Activated CD4-positive, alpha-beta T cell treated with anti-CD3 and anti-CD28 coated beads for 24 hours (primary cell): ENCODE data around the gene PYY.

Experiments used
- DNase-seq, 2 donors: peaks; one replicate each; pipeline ENCODE4 v3.0.0-alpha.2; 2020; ENCODE audit warnings: low read depth in 2 of 2

The PYY gene

DNA sequence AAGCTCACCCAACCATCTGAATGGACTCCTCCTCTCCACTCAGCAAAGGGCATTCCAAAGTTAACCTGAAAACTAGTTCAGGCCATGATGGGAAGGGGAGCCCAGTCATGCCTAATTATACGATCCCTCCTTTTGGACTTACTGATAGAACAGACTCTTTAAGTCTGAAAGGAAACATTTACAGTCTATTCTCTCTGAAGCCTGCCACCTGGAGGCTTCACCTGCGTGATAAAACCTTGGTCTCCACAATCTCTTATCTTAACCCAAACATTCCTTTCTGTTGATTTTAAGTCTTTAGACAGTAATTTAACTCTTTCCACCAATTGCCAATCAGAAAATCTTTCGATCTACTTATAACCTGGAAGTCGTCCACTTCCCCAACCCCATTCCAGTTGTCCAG is 37.4 kb downstream of the PYY start:
- no peak for DNase-seq

- no peak for DNase-seq
Measured at GRCh38 chr17:43915559-43915958, 38.2 kb downstream of the PYY start.

GRCh38 chr17:43914451-43914850 is 39.3 kb downstream of the PYY start:
- no peak for DNase-seq

DNA sequence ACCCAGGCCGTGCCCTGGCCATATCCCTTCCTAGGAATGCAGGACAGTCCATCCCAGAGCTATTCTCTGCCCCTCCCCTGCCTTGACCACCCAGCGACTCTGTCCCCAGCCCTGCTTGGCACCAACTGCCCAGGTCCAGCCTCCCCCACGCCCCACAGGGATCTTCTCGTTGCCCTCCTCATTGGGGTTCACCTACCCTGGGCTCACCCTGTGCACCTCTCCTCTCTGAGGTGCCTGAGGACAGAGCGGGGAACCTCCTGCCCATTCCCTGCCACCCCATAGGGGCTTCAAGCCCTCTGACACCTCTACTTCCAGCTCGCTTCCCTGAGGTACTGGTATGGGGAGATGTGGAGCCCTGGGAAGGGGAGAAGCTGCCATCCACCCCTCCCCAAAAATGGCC is 40.2 kb downstream of the PYY start:
- no peak for DNase-seq

GRCh38 chr17:43912635-43913304 is 41.0 kb downstream of the PYY start:
- DNase-seq = no peak

DNA sequence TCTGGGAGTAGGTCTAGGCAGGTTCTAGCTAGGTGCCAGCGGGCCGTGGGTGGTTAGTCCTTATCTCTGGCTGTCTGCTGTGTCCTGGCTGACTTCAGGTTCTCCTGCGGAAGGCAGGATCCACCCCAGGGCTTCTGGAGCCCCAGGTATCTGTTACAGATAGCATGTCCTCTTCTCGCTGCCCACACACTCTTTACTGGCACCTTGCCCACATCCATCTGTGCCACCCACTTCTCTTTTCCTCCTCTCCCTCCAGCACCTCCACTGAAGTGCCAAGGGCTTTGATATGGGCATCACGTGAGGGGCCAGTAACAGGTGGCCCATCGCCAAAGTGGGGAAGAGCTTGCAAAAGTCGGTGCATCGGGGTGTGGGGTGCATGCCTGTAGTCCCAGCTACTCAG is 41.8 kb downstream of the PYY start:
- no peak for DNase-seq

DNA sequence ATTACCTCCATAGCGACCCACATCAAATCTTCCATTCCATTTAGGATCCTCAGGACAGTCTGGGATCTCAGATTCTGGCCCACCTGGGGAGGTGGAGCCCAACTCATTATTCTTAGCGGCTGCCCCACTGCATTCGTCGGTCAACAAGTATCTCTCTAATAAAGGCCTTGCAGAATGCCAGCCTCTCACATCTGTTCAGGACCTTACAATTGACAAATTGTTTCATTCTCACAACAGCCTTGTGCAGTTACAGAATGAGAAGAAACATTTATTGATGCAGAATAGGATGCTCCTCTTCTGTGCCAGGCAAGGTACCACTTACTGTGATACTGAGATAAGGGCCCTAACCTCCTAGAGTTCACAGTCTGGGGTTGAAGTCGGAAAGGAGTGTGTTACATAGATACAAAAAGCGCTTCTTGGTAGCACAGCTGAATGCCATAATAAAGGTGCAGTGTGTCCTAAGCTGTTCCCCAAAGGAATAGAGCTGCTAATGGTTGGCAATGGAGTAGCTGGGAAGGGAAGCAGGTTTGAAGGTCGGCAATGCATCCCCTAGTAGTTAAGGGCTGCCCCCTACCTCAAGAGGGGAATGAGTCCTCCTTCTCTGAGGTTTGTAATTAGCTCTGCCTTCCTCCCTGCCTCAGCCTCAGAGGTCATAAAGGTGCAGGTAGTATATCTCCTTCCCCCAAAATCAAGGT is 44.1 kb downstream of the PYY start:
- DNase-seq = no peak

DNA sequence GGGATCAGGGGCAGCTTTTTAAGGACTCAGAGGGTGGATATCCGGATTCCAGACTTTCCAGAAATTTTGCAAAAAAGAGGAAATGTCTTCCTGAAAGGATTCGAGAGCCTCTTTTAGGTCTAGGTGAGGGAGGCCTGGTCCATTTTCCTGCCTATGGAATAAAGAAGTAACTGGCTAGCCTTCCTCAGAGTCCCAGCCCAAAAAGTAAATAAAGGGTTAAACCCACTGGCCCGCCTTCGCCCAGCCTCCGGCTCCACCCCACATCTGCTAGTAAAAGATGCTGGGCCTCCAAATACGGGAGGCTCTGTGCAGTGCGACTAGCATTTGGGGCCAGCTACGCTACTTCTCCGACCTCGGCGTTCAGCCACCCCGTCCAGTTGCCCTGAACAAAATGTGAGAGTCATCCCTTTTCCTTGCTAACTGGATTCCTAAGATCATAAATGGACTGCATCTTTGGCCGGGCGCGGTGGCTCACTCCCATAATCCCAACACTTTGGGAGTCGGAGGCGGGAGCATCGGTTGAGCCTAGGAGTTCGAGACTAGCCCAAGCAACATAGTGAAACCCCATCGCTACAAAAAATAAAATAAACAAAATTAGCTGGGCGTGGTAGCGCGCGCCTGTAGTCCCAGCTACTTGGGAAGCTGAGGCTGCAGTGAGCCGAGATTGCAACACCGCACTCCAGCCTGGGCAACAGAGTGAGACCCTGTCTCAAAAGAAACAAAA is 45.6 kb downstream of the PYY start:
- peak in 1 of 2 donors; percentile 31 for DNase-seq

DNA sequence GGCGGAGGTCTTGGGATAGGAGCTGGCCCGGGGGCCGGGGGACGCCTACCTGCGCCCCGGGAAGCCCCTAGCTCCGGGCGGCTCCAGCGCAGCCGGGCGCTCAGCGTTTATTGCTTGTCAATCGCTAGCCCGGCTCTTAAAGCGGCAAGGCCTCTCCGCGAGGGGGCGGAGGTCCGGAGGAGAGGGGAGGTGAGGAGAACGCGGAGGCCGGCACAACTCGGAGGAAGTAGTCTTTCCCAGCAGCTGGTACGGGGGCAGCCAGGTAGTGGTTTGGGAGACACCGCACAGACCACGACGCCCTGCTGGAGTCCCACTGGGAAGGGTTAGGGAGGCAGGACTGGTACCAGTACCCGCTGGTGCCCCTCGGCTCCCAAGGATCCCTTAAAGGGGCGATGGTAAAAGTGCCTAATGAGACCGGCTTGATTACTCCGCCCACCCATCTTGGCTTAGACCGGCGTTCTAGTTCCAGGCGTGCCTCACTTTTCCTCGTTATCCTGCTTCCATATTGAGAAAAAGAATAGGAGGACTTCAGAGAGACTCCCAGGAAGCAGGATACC is 46.2 kb downstream of the PYY start, which contains the start of gene MPP2:
TSS of gene MPP2 (minus strand) at position 112 of the 557 bp plus-strand sequence. CDS start 3,076 bp downstream, outside the sequence.
- peak; percentile 33 to 34 for DNase-seq

DNA sequence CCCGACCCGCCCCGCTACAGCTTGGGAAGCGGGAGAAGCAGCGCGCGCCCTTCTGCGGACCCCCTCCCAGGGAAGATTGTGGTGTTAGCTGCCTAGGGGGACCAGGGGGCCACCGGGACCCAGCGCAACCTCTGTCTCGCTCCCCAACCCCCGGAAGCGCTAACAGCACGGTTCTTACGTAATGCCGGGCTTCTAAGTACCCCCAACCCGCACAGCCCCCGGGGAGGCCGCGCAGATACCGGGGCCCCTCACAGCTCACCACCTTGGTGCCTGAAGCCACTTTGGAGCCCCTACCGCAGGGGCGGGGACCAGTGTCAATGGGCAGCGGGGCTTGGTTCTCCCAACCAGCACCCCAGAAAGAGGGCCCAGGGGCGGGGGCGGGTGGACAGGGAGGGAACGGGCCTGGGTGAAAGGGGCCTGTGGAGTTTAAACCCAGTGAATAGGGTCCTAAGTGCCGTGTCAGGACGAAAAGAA is 46.8 kb downstream of the PYY start:
- DNase-seq = no peak

DNA sequence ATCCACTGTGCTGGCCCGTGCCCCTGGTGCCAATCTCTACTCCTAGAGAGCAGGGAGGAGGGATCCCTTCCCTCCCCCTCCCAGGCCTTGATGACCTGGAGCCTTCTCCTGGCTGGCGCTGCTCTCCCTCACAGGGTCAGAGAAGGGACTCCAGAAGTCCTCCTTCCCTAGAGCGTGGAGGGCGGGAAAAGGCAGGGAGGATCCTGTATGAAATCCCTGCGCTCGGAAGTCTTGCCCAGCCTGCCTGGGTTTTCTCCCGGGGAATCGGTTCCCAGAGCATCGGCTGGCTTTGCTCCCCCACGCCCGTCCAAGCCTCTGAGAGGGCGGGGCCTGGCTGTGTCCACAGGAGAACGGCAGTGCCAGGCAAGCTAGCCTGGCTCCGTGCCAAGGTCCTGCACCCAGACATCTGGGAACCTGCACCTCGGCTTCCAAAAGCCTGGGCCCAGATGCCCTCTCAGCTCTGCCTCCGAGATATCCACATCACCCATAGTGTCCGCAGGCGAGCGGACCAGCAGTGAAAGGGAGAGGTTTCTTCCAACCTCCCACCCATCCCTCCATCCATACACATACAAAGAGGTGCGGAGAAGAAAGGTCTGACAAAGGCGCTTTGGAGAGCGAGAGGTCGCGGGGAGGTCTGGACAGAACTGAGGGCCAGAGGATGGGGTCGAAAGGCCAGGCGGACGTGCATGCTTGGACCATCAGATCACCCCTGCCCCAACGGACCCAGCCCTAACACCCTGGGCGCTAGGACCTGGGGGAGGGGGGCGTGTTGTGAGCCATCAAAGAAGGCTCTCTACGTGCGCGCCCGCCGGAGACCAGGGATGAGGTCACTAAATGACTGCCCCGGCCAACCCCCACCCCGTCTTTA is 47.5 kb downstream of the PYY start:
- no peak for DNase-seq

DNA sequence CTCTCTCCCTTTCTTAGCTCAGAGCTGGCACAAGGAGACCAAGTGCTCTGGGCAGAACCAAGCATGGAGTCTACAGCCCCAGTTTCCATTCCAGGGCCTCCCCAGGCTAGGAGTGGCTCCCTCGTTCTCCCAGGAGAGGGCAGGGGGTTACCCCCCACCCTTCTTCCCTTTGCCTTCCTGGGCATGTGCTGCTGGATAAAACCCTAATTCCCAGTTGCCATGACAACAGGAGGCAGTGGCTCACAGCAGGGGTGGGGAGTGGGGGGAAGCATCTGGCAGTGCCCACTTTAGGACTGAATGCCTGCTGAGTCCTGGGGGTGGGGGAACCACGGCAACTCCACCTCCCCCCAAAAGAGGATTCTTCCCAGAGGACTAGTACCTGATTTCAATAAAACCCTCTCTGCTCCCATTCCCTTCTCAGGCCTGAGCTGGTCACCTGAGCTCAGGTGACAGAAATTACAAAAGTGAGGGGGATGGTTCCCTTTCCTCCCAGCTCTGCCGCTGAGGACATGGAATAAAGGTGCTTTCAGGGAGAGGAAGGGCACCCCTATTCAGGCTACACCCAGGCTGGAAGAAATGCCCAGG is 48.2 kb downstream of the PYY start:
- DNase-seq = no peak
